ENCODE results near the gene REG3A. TPM values are rescaled to one million over a fixed set of nuclear protein-coding genes. Genes with fewer than 3 reads are reported as not detected.

REG3A gene
- total RNA-seq, 6 experiments from 2014 or later: 0.66 TPM; not detected in 5

DNA sequence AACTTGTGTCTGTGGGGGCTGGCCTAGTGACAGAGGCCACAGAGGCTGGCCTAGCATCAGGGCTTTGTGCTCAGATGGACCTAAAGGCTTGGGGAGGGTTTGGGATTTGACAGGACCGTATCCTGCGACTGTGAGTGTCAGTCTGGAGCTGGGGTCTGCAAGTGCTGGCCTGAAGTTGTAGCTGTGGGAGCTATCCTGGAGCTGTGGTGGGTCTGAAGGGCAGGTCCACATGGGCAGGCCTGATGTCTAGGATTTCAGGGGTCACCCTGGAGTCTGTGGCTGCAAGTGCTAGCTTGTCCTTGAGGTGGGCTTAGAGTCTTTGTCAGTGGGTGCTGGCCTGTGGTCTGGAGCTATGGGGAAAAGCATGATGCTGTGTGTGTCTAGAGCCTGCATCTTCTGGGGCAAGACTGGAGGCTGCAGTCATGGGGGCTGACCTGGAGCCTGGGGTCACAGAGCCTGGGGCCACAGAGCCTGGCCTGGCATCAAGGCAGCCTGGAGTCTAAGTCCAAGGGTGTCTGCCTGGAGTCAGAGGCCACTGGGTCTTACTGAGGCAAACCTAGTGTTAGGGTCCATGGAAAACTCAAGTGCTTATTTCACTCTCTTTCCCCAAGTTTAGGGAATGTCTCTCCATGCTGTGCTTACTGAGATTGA is 3.6 kb downstream of the REG3A start:
- DNase-seq: no peak
- Histone ChIP-seq H3K27ac (no peak overlapping the region), H3K9me3 (no peaks in the 10 kb centered on the region), H3K4me3 (no peak overlapping the region), H3K36me3 (no peaks in the 10 kb centered on the region), H3K4me1 (no peaks in the 10 kb centered on the region), H3K27me3 (no peaks in the 10 kb centered on the region)
- no CpG with 5 or more reads among the region's 2 CpGs for WGBS (ENCODE audit: insufficient coverage, low coverage, low lambda C conversion rate, missing lambda C conversion rate)
- no peak for TF ChIP-seq POLR2A (IDR thresholded peaks at IDR 0.05)
- TF ChIP-seq, protein P1, sequence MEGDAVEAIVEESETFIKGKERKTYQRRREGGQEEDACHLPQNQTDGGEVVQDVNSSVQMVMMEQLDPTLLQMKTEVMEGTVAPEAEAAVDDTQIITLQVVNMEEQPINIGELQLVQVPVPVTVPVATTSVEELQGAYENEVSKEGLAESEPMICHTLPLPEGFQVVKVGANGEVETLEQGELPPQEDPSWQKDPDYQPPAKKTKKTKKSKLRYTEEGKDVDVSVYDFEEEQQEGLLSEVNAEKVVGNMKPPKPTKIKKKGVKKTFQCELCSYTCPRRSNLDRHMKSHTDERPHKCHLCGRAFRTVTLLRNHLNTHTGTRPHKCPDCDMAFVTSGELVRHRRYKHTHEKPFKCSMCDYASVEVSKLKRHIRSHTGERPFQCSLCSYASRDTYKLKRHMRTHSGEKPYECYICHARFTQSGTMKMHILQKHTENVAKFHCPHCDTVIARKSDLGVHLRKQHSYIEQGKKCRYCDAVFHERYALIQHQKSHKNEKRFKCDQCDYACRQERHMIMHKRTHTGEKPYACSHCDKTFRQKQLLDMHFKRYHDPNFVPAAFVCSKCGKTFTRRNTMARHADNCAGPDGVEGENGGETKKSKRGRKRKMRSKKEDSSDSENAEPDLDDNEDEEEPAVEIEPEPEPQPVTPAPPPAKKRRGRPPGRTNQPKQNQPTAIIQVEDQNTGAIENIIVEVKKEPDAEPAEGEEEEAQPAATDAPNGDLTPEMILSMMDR (IDR thresholded peaks at IDR 0.05): no peak
- intact Hi-C loops (cut with DNase I): no loop called here
- peak in 1 of 4 donors; percentile 24 for ATAC-seq

DNA sequence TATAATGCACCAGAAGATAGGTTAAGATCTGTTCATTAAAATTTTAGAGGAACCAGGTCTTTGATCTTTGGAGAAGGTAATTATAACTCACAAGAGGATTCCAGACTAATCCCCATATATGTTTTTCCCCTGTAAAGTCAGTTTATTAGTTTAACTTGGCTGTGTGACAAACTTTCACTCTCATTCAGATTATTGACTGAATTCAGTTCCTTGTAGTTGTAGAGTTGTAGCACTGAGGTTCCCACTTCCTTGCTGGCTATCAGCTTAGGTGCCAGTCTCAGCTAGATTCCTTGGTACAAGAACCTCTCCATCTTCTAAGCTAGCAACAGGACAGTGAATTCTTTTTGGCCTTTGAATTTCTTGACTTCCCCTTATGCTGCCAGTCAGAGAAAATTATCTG is 20.1 kb downstream of the REG3A start:
- intact Hi-C loops (cut with DNase I): no loop called here
- no peak for DNase-seq
- Histone ChIP-seq H3K36me3 (no peaks in the 10 kb centered on the region), H3K27me3 (no peaks in the 10 kb centered on the region), H3K9me3 (no peaks in the 10 kb centered on the region), H3K4me1 (no peaks in the 10 kb centered on the region), H3K27ac (no peak overlapping the region), H3K4me3 (no peak overlapping the region)
- no peak for TF ChIP-seq POLR2A (IDR thresholded peaks at IDR 0.05)
- TF ChIP-seq, protein P1 (IDR thresholded peaks at IDR 0.05): no peak
- ATAC-seq: no peak

DNA sequence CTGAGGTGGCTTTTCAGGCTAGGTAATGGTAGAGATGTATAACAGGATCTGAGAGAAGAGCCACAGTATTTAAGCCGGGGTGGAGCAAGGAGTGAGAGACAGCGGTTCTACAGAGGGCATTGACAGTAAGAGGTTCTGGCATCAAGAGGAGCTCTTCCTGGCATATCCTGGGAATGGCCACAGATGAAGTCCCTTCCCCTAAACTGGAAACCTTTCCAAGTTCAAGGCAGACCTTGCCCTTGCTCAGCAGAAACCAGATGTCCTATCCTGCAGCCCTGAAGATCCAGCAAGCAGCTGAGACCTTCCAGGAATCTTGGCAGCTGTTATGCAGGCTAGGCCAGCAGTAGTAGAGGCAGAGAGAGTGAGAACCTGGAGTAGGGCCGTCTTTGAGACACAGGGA is 21.2 kb downstream of the REG3A start:
- WGBS (ENCODE audit: insufficient coverage, low coverage, low lambda C conversion rate, missing lambda C conversion rate): 48% methylated on average over 2 of the region's 3 CpGs
- Histone ChIP-seq H3K27me3 (no peaks in the 10 kb centered on the region), H3K4me3 (no peak overlapping the region), H3K4me1 (no peaks in the 10 kb centered on the region), H3K9me3 (no peaks in the 10 kb centered on the region), H3K36me3 (no peaks in the 10 kb centered on the region), H3K27ac (no peak overlapping the region)
- no peak for ATAC-seq
- TF ChIP-seq POLR2A (IDR thresholded peaks at IDR 0.05): no peak
- TF ChIP-seq, protein P1 (IDR thresholded peaks at IDR 0.05): no peak
- no peak for DNase-seq
- intact Hi-C loops (cut with DNase I): no loop called here

DNA sequence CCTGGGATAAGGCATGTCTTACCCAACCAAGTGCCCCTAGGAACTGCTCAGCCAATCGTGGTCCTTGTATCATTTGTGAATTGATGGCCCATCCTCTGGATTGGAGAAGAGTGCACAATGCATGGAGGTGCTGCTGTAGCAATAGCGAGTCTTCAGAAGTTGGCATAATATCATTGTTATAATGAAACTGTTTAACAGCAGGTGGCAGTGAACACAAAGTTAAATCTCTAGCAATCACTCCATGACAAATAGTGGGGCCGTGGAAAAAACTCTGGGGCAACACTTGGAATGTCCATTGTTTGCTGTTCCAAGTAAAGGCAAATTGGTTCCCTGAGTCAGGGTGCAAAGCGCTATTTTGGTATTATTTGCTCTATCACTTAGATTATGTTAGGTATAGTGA is 27.9 kb downstream of the REG3A start:
- no peak overlapping the region for H3K27ac ChIP-seq
- no peaks in the 10 kb centered on the region for H3K4me1 ChIP-seq
- TF ChIP-seq POLR2A (IDR thresholded peaks at IDR 0.05): no peak
- TF ChIP-seq, protein P1 (IDR thresholded peaks at IDR 0.05): no peak
- DNase-seq: no peak
- H3K9me3 ChIP-seq: no peaks in the 10 kb centered on the region
- no peak for ATAC-seq
- H3K4me3 ChIP-seq: no peak overlapping the region
- H3K36me3 ChIP-seq: no peaks in the 10 kb centered on the region
- 50% methylated on average over 2 of the region's 4 CpGs for WGBS (ENCODE audit: insufficient coverage, low coverage, low lambda C conversion rate, missing lambda C conversion rate)
- intact Hi-C loops (cut with DNase I): no loop called here
- no peaks in the 10 kb centered on the region for H3K27me3 ChIP-seq

DNA sequence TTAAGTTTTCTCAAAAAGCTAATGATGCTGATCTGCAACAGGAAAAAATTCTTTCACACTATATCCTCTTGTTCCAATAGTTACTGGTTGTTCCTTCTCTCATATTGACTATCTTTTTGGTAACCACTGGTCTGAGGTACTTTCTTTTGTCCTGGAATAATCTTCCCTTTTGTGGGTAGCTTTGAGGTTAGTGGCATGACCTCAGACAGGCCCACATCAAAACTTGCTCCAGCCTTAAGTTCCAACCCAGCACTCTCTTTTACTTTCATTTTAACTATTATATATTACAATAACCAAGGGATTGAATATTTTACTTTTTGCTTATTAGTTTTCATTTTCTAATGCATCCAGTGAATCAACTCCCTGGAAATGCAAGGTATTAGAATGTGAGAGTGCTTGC is 29.7 kb downstream of the REG3A start:
- H3K4me1 ChIP-seq: no peaks in the 10 kb centered on the region
- DNase-seq: no peak
- intact Hi-C loops (cut with DNase I): no loop called here
- no peaks in the 10 kb centered on the region for H3K9me3 ChIP-seq
- no peak for ATAC-seq
- no peaks in the 10 kb centered on the region for H3K36me3 ChIP-seq
- H3K27me3 ChIP-seq: no peaks in the 10 kb centered on the region
- no peak overlapping the region for H3K27ac ChIP-seq
- H3K4me3 ChIP-seq: no peak overlapping the region
- no peak for TF ChIP-seq POLR2A (IDR thresholded peaks at IDR 0.05)
- TF ChIP-seq, protein P1 (IDR thresholded peaks at IDR 0.05): no peak

All from right lobe of liver (tissue), 6 donors.